ENCODE data around the gene IL16. TPM values are rescaled to one million over a fixed set of nuclear protein-coding genes. Genes with fewer than 3 reads are reported as not detected.
A peak's percentile ranks its signal among the peaks of the same experiment; 100 is the strongest.

IL16 gene
- polyA plus RNA-seq, 2 of the 4 experiments (the other 2 are of a cell fraction): 0.09 TPM; not detected in 1

GRCh38 chr15:81317642-81318017, 121.0 kb downstream of the IL16 start (continued):
- TF ChIP-seq ESRRA (IDR thresholded peaks at IDR 0.05; ENCODE audit: borderline replicate concordance, low read length) (no peak), BHLHE40 (IDR thresholded peaks at IDR 0.05; ENCODE audit: low read depth, low read length) (no peak), TP53 (CRISPR knock-in tag; IDR thresholded peaks at IDR 0.05) (no peak), KDM1A (IDR thresholded peaks at IDR 0.05; ENCODE audit: low read depth) (no peak), HOXA7 (CRISPR knock-in tag; IDR thresholded peaks at IDR 0.05) (no peak)

GRCh38 chr15:81321667-81322066, 125.0 kb downstream of the IL16 start:
- H3K4me3 ChIP-seq: no peak overlapping the region
- WGBS (ENCODE audit: missing lambda C conversion rate): 92% methylated on average over 1 of the region's 1 CpG
- H3K4me2 ChIP-seq: no peak overlapping the region
- CTCF ChIA-PET: interaction anchor here (1.2 to 6.6 kb wide), 3 partner anchors 9 to 55 kb away, joined by 5 to 32 read pairs (median 6); no protein-coding TSS in a partner anchor
- peaks cover 8% of the 10 kb centered on the region; the same call in 1 of the 3 replicates for H3K4me1 ChIP-seq
- no peak for ATAC-seq
- no peak for TF ChIP-seq JUNB (IDR thresholded peaks at IDR 0.05)
- TF ChIP-seq RFX5 (IDR thresholded peaks at IDR 0.05): no peak
- TF ChIP-seq NFE2L2 (conservative IDR thresholded peaks at IDR 0.05; ENCODE audit: low read length): no peak
- TF ChIP-seq SREBF2 (IDR thresholded peaks at IDR 0.05): no peak
- no peak for TF ChIP-seq GATA3 (IDR thresholded peaks at IDR 0.05; ENCODE audit: borderline replicate concordance)
- no peak for TF ChIP-seq HOXB13 (CRISPR knock-in tag; IDR thresholded peaks at IDR 0.05; ENCODE audit: low read depth)
- FAIRE-seq: no peak
- H3K9me3 ChIP-seq: no peaks in the 10 kb centered on the region
- POLR2A ChIA-PET: no interaction called here
- no peak for DNase-seq (ENCODE audit: low read depth in 1 of 2, low spot score in 1 of 2)
- no peak overlapping the region for H3K27ac ChIP-seq

DNA sequence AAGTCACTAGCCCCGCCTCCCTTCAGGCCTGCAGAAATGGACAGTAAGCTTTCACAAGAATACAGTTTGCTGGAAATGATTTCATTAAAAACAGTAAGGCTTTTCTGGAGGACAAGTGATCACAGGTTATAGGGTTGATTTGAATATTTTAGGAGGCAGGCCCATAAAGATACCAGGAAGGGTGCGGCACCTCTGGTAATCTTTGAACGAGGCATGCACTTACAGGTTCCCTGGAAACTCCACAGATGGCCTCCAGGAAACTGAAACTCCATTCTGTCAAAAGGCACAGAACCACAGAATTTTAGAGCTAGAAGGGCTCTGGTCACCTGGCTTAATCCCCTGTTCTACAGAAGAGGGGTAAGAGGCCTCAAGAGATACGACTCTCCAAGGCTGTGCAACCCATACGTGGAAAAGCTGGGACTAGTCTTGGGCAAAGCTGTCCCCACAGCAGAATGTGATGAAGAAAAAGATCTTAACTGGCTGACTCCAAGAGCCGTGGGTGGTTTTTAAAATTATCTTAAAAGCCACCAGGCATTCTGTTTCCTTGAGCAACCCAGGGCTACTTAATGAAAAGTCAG, 126.1 kb downstream of the IL16 start:
- 83% methylated on average over 6 of the region's 6 CpGs for WGBS (ENCODE audit: missing lambda C conversion rate)
- TF ChIP-seq NPAS2 (CRISPR knock-in tag; IDR thresholded peaks at IDR 0.05; ENCODE audit: borderline replicate concordance): no peak
- no peak for TF ChIP-seq RCOR1 (IDR thresholded peaks at IDR 0.05; ENCODE audit: low read depth, low read length)
- TF ChIP-seq ESRRA (IDR thresholded peaks at IDR 0.05; ENCODE audit: borderline replicate concordance, low read length): no peak
- H3K27ac ChIP-seq: no peak overlapping the region
- CTCF ChIA-PET: interaction anchor here (1.2 to 6.6 kb wide), 4 partner anchors 10 to 57 kb away, joined by 3 to 32 read pairs (median 6); no protein-coding TSS in a partner anchor
- POLR2A ChIA-PET: no interaction called here
- peak overlapping the region; percentile 86; the same call in 1 of the 3 replicates for H3K4me2 ChIP-seq
- no peak for ATAC-seq
- peaks cover 8% of the 10 kb centered on the region; the same call in 1 of the 3 replicates for H3K4me1 ChIP-seq
- DNase-seq (ENCODE audit: low read depth in 1 of 2, low spot score in 1 of 2): no peak
- no peaks in the 10 kb centered on the region for H3K9me3 ChIP-seq
- FAIRE-seq: no peak
- no peak overlapping the region for H3K4me3 ChIP-seq

- 22% methylated on average over 4 of the region's 4 CpGs for WGBS (ENCODE audit: missing lambda C conversion rate)
- CTCF ChIA-PET: interaction anchor here (0.9 to 6.6 kb wide), 3 partner anchors 33 to 57 kb away, joined by 3 to 32 read pairs (median 3); no protein-coding TSS in a partner anchor
- Histone ChIP-seq H3K4me2 (peak overlapping the region; percentile 86), H3K27ac (peak overlapping the region; percentile 60 to 81; a peak in 5 of 6 replicates), H3K9me3 (no peaks in the 10 kb centered on the region), H3K4me1 (peaks cover 8% of the 10 kb centered on the region; the same call in 1 of the 3 replicates), H3K4me3 (peak overlapping the region; percentile 61)
- POLR2A ChIA-PET: interaction anchor here (1.0 to 1.2 kb wide), 3 partner anchors 11 to 722 kb away, joined by 3 to 7 read pairs (median 4); partner anchors contain the start of gene MEX3B
- no peak for TF ChIP-seq POLR2AphosphoS2 (conservative IDR thresholded peaks at IDR 0.05; ENCODE audit: low read length)
- TF ChIP-seq ZNF302 (CRISPR knock-in tag; IDR thresholded peaks at IDR 0.05): no peak
- peak; percentile 8 for TF ChIP-seq ZFP36 (IDR thresholded peaks at IDR 0.05; ENCODE audit: borderline replicate concordance, partially characterized antibody)
- TF ChIP-seq NPAS2 (CRISPR knock-in tag; IDR thresholded peaks at IDR 0.05; ENCODE audit: borderline replicate concordance): no peak
- no peak for TF ChIP-seq MAX (IDR thresholded peaks at IDR 0.05)
- TF ChIP-seq, protein P1, sequence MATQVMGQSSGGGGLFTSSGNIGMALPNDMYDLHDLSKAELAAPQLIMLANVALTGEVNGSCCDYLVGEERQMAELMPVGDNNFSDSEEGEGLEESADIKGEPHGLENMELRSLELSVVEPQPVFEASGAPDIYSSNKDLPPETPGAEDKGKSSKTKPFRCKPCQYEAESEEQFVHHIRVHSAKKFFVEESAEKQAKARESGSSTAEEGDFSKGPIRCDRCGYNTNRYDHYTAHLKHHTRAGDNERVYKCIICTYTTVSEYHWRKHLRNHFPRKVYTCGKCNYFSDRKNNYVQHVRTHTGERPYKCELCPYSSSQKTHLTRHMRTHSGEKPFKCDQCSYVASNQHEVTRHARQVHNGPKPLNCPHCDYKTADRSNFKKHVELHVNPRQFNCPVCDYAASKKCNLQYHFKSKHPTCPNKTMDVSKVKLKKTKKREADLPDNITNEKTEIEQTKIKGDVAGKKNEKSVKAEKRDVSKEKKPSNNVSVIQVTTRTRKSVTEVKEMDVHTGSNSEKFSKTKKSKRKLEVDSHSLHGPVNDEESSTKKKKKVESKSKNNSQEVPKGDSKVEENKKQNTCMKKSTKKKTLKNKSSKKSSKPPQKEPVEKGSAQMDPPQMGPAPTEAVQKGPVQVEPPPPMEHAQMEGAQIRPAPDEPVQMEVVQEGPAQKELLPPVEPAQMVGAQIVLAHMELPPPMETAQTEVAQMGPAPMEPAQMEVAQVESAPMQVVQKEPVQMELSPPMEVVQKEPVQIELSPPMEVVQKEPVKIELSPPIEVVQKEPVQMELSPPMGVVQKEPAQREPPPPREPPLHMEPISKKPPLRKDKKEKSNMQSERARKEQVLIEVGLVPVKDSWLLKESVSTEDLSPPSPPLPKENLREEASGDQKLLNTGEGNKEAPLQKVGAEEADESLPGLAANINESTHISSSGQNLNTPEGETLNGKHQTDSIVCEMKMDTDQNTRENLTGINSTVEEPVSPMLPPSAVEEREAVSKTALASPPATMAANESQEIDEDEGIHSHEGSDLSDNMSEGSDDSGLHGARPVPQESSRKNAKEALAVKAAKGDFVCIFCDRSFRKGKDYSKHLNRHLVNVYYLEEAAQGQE (IDR thresholded peaks at IDR 0.05): peak; percentile 71
- TF ChIP-seq PHF8 (IDR thresholded peaks at IDR 0.05; ENCODE audit: borderline replicate concordance, low read depth): no peak
- ATAC-seq (peak; percentile 2 to 21; a peak in 5 of 6 replicates), DNase-seq (ENCODE audit: low read depth in 1 of 2, low spot score in 1 of 2) (no peak), FAIRE-seq (peak; percentile 23)
These were observed 126.9 kb downstream of the IL16 start for GRCh38 chr15:81323559-81323943.
